ENCODE results near the gene SETDB1.

SETDB1 gene

DNA sequence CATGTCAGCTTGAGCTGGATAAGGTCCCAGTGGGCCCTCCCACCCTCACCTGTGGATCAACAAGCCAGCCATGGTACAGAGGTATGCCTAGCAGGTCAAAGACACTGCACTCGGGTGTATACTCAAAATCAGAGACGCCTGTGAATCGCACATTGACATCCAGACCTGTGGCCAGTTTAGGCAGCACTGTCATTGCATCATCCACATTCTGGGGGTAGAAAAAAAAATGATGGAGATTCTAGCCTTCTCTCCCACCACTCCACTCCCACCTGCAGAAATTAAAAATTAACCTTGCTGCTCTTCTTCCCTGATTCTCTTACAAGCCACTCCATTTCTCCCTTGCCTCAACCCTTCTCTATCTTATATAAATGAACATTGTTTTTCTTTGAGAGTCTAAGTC lies 74.2 kb downstream of the SETDB1 start:
- DNase-seq (ENCODE audit: low read depth), result no peak
- H3K4me3 ChIP-seq (ENCODE audit: control insufficient read depth, low read depth, low read length), result no peak overlapping the region
- TF ChIP-seq, protein P1, sequence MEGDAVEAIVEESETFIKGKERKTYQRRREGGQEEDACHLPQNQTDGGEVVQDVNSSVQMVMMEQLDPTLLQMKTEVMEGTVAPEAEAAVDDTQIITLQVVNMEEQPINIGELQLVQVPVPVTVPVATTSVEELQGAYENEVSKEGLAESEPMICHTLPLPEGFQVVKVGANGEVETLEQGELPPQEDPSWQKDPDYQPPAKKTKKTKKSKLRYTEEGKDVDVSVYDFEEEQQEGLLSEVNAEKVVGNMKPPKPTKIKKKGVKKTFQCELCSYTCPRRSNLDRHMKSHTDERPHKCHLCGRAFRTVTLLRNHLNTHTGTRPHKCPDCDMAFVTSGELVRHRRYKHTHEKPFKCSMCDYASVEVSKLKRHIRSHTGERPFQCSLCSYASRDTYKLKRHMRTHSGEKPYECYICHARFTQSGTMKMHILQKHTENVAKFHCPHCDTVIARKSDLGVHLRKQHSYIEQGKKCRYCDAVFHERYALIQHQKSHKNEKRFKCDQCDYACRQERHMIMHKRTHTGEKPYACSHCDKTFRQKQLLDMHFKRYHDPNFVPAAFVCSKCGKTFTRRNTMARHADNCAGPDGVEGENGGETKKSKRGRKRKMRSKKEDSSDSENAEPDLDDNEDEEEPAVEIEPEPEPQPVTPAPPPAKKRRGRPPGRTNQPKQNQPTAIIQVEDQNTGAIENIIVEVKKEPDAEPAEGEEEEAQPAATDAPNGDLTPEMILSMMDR (conservative IDR thresholded peaks at IDR 0.05; ENCODE audit: control insufficient read depth, insufficient read depth, low read depth, low read length), result no peak

DNA sequence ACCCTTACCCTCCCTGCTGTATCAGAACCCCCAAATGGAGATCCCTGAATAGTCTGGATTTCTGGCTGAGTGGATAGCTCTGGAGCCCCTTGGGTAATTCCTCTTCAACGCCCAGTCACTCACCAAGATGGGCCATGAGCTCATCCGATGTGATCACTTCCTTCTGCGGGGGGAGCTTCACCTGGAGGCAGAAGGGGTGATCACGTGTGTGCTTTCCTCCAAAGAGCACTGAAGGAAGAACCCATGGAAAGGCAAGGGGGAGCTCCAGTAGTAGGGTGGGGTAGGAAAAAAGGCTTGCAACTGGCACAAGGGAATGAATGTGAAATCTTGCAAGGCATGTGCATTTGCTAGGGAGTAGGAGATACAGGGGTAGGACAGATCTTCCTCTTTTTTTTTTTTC lies 75.4 kb downstream of the SETDB1 start:
- TF ChIP-seq, protein P1 (conservative IDR thresholded peaks at IDR 0.05; ENCODE audit: control insufficient read depth, insufficient read depth, low read depth, low read length), result no peak
- no peak overlapping the region for H3K4me3 ChIP-seq (ENCODE audit: control insufficient read depth, low read depth, low read length)
- DNase-seq (ENCODE audit: low read depth), result no peak

DNA sequence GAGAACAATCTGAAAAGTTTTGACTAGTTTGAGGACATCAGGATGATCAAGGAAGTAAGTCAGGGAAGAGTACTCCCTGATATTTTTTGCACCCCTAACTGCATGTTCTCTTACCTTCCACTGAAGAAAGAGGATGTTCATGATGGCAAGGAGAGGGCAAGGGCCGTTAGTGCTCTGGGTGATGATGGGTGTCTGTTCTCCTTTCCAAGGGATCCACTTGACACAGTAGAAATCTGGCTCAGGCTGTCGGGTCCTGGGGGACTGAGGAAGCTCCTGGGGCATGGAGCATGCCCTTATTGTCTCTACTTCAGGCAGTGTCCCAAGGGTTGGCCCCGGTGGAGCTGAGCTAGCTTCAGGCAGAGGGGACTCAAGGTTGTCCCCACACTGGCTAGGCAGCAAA lies 75.9 kb downstream of the SETDB1 start:
- no peak for DNase-seq (ENCODE audit: low read depth)
- TF ChIP-seq, protein P1 (conservative IDR thresholded peaks at IDR 0.05; ENCODE audit: control insufficient read depth, insufficient read depth, low read depth, low read length), result no peak
- H3K4me3 ChIP-seq (ENCODE audit: control insufficient read depth, low read depth, low read length), result no peak overlapping the region

DNA sequence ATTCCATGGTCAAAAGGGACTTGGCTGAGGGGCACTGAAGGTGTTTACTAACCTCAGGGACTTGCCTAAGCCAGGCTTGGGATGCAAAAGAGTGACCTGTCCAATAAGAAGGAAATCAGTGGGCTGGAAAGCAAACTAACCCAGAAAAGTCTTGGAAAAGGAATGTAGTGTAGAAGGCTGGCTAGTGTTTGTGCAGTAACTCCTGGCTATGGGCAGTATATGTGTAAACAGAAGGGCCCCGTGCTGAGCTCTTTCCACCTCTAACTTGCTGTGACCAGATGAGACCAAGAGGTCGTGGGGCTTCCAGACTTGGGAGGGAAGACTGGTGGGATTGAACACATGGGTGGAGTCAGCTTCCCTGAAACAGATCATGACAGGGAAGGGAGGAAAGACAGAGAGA lies 76.4 kb downstream of the SETDB1 start:
- TF ChIP-seq, protein P1 (conservative IDR thresholded peaks at IDR 0.05; ENCODE audit: control insufficient read depth, insufficient read depth, low read depth, low read length), result no peak
- DNase-seq (ENCODE audit: low read depth), result no peak
- no peak overlapping the region for H3K4me3 ChIP-seq (ENCODE audit: control insufficient read depth, low read depth, low read length)

DNA sequence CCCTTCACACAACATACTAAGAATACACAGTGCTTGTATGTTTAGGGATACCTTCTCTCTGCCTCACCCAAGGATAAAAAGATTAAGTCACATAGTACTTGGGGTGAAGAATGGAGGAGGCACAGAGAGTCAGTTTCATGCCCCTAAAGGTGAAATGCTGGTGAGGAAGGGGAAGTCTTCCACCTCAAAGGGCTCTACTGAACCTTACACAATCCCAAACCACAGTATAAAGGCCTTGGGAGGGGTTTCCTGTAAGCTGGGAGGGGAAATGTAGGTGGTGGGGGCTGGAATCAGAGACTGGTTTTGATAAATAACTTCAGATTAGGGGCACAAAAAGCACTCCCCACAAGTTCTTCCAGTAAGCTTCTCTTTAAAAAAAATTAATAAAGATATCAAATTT lies 77.0 kb downstream of the SETDB1 start:
- DNase-seq (ENCODE audit: low read depth), result no peak
- no peak overlapping the region for H3K4me3 ChIP-seq (ENCODE audit: control insufficient read depth, low read depth, low read length)

DNA sequence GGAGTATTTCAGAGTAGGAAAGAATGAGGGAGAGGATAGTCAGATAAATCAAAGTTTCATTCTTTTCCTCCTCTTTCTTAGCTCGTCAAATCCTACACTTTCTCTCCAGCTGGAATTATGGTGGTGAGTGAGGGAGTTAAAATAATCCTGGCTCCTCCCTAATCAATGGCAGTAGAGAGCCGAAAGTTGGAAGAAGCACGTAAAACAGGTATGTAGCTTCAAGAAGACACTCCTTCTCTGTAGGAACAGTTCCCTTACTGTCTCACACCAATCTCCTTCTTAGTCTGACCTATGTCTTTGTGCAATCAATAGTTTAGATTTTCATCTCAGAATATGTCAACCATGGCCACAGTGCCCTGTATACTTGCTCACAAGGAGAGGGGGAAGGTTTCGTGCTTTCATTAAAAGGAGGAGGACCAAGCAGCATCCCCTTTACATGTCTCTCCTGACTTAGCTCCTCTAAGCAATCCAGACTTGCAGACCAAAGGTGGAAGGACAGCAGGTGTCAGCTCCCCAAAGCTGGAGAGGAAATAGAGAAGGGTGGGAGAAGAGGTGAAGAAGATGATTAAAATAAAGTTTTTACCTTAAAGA lies 79.7 kb downstream of the SETDB1 start:
- TF ChIP-seq, protein P1 (conservative IDR thresholded peaks at IDR 0.05; ENCODE audit: control insufficient read depth, insufficient read depth, low read depth, low read length), result no peak
- peak overlapping the region; percentile 52 for H3K4me3 ChIP-seq (ENCODE audit: control insufficient read depth, low read depth, low read length)
- no peak for DNase-seq (ENCODE audit: low read depth)

More for the DNA sequence above, 77.0 kb downstream of the SETDB1 start:
- TF ChIP-seq, protein P1 (conservative IDR thresholded peaks at IDR 0.05; ENCODE audit: control insufficient read depth, insufficient read depth, low read depth, low read length), result no peak
